ENCODE measurements around the gene TNXB.
A peak's percentile ranks its signal among the peaks of the same experiment; 100 is the strongest.

The TNXB gene

DNA sequence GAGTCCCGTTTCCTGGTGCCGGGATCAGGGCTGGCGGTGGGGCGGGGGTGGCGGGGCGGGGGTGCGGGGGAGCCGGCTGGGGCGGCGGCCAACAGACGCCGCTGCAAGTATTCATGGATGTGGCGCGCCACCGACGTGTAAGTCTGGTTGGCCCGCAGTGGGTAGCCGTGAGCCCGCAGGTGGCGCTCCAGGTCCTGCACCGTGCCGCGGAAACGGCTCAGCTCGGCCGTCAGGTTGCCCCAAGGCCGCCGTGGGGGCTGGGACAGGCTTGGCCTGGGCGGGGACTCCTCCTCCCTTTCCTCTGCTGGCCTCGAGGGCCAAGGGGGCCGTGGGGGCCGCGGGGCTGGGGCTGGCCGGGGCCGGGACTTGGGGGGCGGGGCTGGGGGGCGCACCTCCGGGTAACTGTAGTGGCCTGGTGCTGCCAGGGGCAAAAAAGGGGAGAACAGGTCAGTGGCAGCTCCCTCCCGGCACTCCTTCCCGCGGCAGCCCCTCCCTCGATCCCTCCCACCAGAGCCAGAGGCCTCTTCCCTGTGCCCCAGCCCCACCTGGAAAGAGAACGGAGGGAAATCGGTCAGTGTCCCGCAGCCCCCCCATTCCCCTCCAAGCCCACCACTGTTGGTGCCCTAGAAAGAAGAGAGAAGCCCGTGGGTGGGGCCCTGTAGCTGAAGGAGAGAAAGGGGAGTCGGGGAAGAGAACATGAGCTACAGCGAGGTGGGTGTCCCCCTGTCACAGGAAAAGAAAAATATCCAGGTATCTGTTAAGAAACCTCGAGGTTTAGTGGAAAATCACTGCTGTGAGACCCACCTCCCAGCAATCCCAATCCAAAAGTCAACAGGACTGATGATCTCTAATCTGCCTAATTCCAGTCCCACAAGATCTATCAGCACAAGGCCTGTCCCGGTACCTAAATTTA, 21.3 kb downstream of the TNXB start:
- no peak overlapping the region for H2AFZ ChIP-seq (ENCODE audit: low read length)
- no peak overlapping the region for H3K27ac ChIP-seq (ENCODE audit: low read depth, low read length, poor library complexity, severe bottlenecking)
- H3K36me3 ChIP-seq (ENCODE audit: insufficient read depth, low read length): no peaks in the 10 kb centered on the region
- no peak for TF ChIP-seq EZH2 (IDR thresholded peaks at IDR 0.05; ENCODE audit: borderline replicate concordance, low read length)
- TF ChIP-seq, protein P1, sequence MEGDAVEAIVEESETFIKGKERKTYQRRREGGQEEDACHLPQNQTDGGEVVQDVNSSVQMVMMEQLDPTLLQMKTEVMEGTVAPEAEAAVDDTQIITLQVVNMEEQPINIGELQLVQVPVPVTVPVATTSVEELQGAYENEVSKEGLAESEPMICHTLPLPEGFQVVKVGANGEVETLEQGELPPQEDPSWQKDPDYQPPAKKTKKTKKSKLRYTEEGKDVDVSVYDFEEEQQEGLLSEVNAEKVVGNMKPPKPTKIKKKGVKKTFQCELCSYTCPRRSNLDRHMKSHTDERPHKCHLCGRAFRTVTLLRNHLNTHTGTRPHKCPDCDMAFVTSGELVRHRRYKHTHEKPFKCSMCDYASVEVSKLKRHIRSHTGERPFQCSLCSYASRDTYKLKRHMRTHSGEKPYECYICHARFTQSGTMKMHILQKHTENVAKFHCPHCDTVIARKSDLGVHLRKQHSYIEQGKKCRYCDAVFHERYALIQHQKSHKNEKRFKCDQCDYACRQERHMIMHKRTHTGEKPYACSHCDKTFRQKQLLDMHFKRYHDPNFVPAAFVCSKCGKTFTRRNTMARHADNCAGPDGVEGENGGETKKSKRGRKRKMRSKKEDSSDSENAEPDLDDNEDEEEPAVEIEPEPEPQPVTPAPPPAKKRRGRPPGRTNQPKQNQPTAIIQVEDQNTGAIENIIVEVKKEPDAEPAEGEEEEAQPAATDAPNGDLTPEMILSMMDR (IDR thresholded peaks at IDR 0.05; ENCODE audit: low read length): peak; percentile 64
- H3K9me3 ChIP-seq (ENCODE audit: low read length): no peaks in the 10 kb centered on the region
- no peaks in the 10 kb centered on the region for H3K79me2 ChIP-seq (ENCODE audit: insufficient read depth, low read length)
- peaks cover 4% of the 10 kb centered on the region; the same call in 1 of the 2 replicates for H3K27me3 ChIP-seq (ENCODE audit: insufficient read depth, low read length)
- no peak overlapping the region for H3K4me3 ChIP-seq (ENCODE audit: low read depth, low read length, poor library complexity, severe bottlenecking)
- H3K4me1 ChIP-seq (ENCODE audit: insufficient read depth, low read length, severe bottlenecking): peaks cover 6% of the 10 kb centered on the region
- no peaks in the 10 kb centered on the region for H3K9me2 ChIP-seq (ENCODE audit: low read depth, low read length)
- H3K4me2 ChIP-seq (ENCODE audit: low read length): no peak overlapping the region
- H4K20me1 ChIP-seq (ENCODE audit: insufficient read depth, low read length): no peaks in the 10 kb centered on the region
- H3K9ac ChIP-seq (ENCODE audit: low read length): no peak overlapping the region
- H3F3A ChIP-seq (ENCODE audit: insufficient read depth, low read length): no peaks in the 10 kb centered on the region

DNA sequence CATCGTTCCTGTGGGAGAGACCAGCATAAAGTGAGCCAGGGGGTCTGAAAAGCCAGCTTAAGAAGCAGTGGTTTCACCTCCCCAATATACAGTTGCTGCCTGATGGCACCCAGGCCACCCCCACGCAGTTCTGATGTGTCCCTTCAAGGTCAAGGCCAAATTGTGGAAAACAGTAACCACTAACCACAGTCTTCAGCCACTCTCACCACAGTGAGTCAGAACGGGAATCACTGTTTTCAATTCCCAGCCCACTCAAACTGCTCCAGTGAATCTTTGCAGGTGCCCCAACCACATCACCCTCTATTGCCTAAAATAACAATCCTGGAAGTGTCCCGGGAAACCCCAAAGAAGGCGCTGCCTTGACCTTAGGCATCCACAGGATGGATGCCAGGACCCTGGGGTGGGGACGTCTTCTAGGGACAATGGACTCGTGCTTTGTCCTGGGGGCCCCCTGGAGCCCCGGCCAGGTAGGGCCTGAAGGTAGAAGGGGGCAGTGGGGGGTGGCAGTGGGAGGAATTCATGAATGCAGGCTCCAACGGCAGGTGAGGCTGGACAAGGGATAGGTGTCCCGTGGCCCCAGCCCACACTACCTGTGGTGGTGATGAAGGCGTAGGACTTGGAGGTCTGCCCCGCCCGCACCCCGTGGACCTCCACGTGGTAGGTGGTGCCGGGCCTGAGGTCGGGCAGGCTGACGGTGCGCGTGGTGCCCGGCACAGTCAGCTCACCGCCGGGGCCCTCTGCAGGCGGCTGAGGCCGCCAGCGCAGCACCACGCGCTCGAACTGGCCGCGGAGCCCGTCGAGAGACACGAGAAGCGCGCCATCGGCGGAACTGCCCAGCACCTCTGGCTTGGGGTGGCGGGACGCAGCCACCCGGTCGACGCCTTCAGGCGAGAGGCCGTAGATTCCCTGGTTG, 22.2 kb downstream of the TNXB start:
- Histone ChIP-seq H4K20me1 (ENCODE audit: insufficient read depth, low read length) (no peaks in the 10 kb centered on the region), H3K79me2 (ENCODE audit: insufficient read depth, low read length) (no peaks in the 10 kb centered on the region), H3K4me3 (ENCODE audit: low read depth, low read length, poor library complexity, severe bottlenecking) (no peak overlapping the region), H3K36me3 (ENCODE audit: insufficient read depth, low read length) (no peaks in the 10 kb centered on the region), H3K9me2 (ENCODE audit: low read depth, low read length) (no peaks in the 10 kb centered on the region), H3F3A (ENCODE audit: insufficient read depth, low read length) (no peaks in the 10 kb centered on the region), H3K4me2 (ENCODE audit: low read length) (peak overlapping the region; percentile 50), H3K4me1 (ENCODE audit: insufficient read depth, low read length, severe bottlenecking) (peaks cover 6% of the 10 kb centered on the region), H3K9ac (ENCODE audit: low read length) (no peak overlapping the region; the same call in 1 of the 2 replicates), H3K27ac (ENCODE audit: low read depth, low read length, poor library complexity, severe bottlenecking) (no peak overlapping the region), H3K27me3 (ENCODE audit: insufficient read depth, low read length) (peaks cover 4% of the 10 kb centered on the region; the same call in 1 of the 2 replicates), H2AFZ (ENCODE audit: low read length) (no peak overlapping the region), H3K9me3 (ENCODE audit: low read length) (no peaks in the 10 kb centered on the region)
- TF ChIP-seq, protein P1 (IDR thresholded peaks at IDR 0.05; ENCODE audit: low read length): no peak
- no peak for TF ChIP-seq EZH2 (IDR thresholded peaks at IDR 0.05; ENCODE audit: borderline replicate concordance, low read length)

DNA sequence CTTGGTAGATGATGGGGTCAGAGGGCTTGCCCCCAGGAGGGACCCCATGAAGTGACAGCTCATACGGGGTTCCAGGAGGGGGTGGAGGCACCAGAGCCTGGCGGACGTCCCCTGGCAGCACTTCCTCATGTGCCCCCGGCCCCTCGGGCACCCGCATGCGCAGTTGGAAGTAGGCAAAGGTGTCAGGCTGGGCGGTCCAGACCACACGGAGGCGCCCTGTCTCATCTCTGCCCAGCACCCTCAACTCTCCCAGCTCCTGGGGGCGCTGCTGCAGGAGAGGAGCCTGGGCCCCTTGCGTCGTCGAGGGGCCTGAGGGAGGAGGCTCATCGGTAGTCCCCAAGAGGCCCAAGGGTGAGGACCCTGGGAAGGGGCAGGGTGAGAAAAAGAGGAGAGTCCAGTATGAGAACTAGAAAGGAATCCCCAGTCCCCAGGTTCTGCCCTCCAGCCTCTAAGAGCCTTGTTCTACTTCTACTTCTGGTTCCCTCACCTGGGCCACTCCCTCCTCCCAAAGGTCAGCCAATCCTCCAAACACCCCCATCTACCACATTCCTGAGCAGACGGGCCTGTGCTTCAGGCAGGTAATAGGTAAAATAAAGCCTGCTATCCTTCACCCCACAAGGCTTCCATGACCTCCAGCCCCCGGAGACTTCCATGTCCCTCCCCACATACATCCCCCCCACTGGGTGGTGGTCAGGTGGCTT, 23.2 kb downstream of the TNXB start:
- Histone ChIP-seq H3K9ac (ENCODE audit: low read length) (no peak overlapping the region), H3K4me2 (ENCODE audit: low read length) (peak overlapping the region; percentile 26; the same call in 1 of the 2 replicates), H3K4me1 (ENCODE audit: insufficient read depth, low read length, severe bottlenecking) (peaks cover 6% of the 10 kb centered on the region)

More for the DNA sequence above, 23.2 kb downstream of the TNXB start:
- no peak overlapping the region for H3K27ac ChIP-seq (ENCODE audit: low read depth, low read length, poor library complexity, severe bottlenecking)
- H3K4me3 ChIP-seq (ENCODE audit: low read depth, low read length, poor library complexity, severe bottlenecking): no peak overlapping the region
- no peaks in the 10 kb centered on the region for H3K9me3 ChIP-seq (ENCODE audit: low read length)
- no peaks in the 10 kb centered on the region for H3K36me3 ChIP-seq (ENCODE audit: insufficient read depth, low read length)
- H3K79me2 ChIP-seq (ENCODE audit: insufficient read depth, low read length): no peaks in the 10 kb centered on the region
- no peaks in the 10 kb centered on the region for H3K9me2 ChIP-seq (ENCODE audit: low read depth, low read length)
- H2AFZ ChIP-seq (ENCODE audit: low read length): no peak overlapping the region
- peaks cover 10% of the 10 kb centered on the region; the same call in 1 of the 2 replicates for H3K27me3 ChIP-seq (ENCODE audit: insufficient read depth, low read length)
- no peaks in the 10 kb centered on the region for H3F3A ChIP-seq (ENCODE audit: insufficient read depth, low read length)
- H4K20me1 ChIP-seq (ENCODE audit: insufficient read depth, low read length): no peaks in the 10 kb centered on the region
- TF ChIP-seq, protein P1 (IDR thresholded peaks at IDR 0.05; ENCODE audit: low read length): peak; percentile 65
- no peak for TF ChIP-seq EZH2 (IDR thresholded peaks at IDR 0.05; ENCODE audit: borderline replicate concordance, low read length)
